GM18873 (cell line): ENCODE results near the gene TRAPPC1.

ENCODE experiments used
- ATAC-seq: cut with Tn5 transposase; IDR thresholded peaks from one replicate; pipeline ENCODE4 v1.9.1; 2021; ENCODE audit warnings: mild to moderate bottlenecking, moderate library complexity, moderate number of reproducible peaks; ENCODE audit not compliant: unreplicated experiment, low FRiP score

Gene TRAPPC1

GRCh38 chr17:7882068-7882467, 49.7 kb downstream of the TRAPPC1 start:
- no peak for ATAC-seq

GRCh38 chr17:7881276-7882054, 50.3 kb downstream of the TRAPPC1 start:
- no peak for ATAC-seq
